ENCODE results near the gene PTGIS. TPM values are rescaled to one million over a fixed set of nuclear protein-coding genes. Genes with fewer than 3 reads are reported as not detected.

PTGIS gene
- total and polyA plus RNA-seq, 2 donors (not counting 3 experiments of a cell fraction or from before 2014, with no cell fraction given) = 6.2 to 11.8 TPM

- dilution Hi-C loops (cut with MboI; ENCODE audit: extremely low pct_ligation_motif_present, low sequenced_read_pairs) = no loop called here
- FAIRE-seq = no peak
Observed at GRCh38 chr20:49561806-49562205, 6.1 kb downstream of the PTGIS start.

More at GRCh38 chr20:49561806-49562205, 6.1 kb downstream of the PTGIS start:
- peak overlapping the region; percentile 36 for H3K9ac ChIP-seq (replicated peaks; ENCODE audit: extremely low read depth, insufficient read depth, low read length)
- H3K36me3 ChIP-seq (ENCODE audit: control insufficient read depth in 2 of 2, extremely low read depth in 1 of 2, insufficient read depth in 2 of 2, low read length in 2 of 2) = no peaks in the 10 kb centered on the region
- TF ChIP-seq FOS (IDR thresholded peaks at IDR 0.05; ENCODE audit: borderline replicate concordance, insufficient read depth, low read length) (no peak), POLR2AphosphoS5 (IDR thresholded peaks at IDR 0.05; ENCODE audit: insufficient read depth, low read depth, low read length) (no peak), GATA2 (IDR thresholded peaks at IDR 0.05; ENCODE audit: insufficient read depth, insufficient read length, low read depth, low read length) (no peak), MAX (IDR thresholded peaks at IDR 0.05; ENCODE audit: insufficient read depth, insufficient read length) (no peak), EZH2 (IDR thresholded peaks at IDR 0.05; ENCODE audit: borderline replicate concordance, low read depth, low read length, severe bottlenecking) (no peak), POLR2A (IDR thresholded peaks at IDR 0.05; ENCODE audit: low read depth, low read length) (no peak), JUN (IDR thresholded peaks at IDR 0.05; ENCODE audit: borderline replicate concordance, insufficient read depth, insufficient read length, low read depth) (no peak), CTCF (IDR thresholded peaks at IDR 0.05; ENCODE audit: extremely low read depth in 1 of 2, insufficient read depth in 1 of 2, low read depth in 1 of 2, low read length in 2 of 2) (no peak), MYC (IDR thresholded peaks at IDR 0.05; ENCODE audit: low read depth, low read length) (no peak)
- H3K4me3 ChIP-seq (replicated peaks in 1 of 3; ENCODE audit: insufficient read depth in 1 of 3, low read depth in 1 of 3, low read length in 3 of 3) = peak overlapping the region in 1 of 3 experiments; percentile 12
- H3K4me1 ChIP-seq (ENCODE audit: control insufficient read depth, extremely low read depth, insufficient read depth, low read length) = peaks cover 44% of the 10 kb centered on the region
- H3K27ac ChIP-seq (ENCODE audit: insufficient read depth, low read depth, low read length) = peak overlapping the region; percentile 79
- no peaks in the 10 kb centered on the region for H4K20me1 ChIP-seq (replicated peaks; ENCODE audit: control insufficient read depth, extremely low read depth, insufficient read depth, low read length)
- H3K4me2 ChIP-seq (ENCODE audit: insufficient read depth, low read length) = peak overlapping the region; percentile 60
- no peak overlapping the region for H2AFZ ChIP-seq (ENCODE audit: low read depth, low read length)
- H3K9me3 ChIP-seq (replicated peaks; ENCODE audit: control insufficient read depth, insufficient read depth, low read length) = no peaks in the 10 kb centered on the region
- ChIA-PET CTCF (interaction anchor here (0.6 to 2.1 kb wide), 9 partner anchors 9 to 328 kb away, joined by 3 to 25 read pairs (median 4); no protein-coding TSS in a partner anchor), POLR2A (interaction anchor here (0.6 kb wide), 1 partner anchor 19 kb away, joined by 4 read pairs; no protein-coding TSS in a partner anchor)
- DNase-seq (ENCODE audit: low read depth, low spot score) = no peak
- BruUV-seq (replicated peaks) = no TSS peak
- no peaks in the 10 kb centered on the region for H3K9me1 ChIP-seq (replicated peaks; ENCODE audit: control insufficient read depth, extremely low read depth, insufficient read depth, low read length)
- intact Hi-C loops (cut with micrococcal nuclease) = loop anchor here (1.0 to 10.0 kb wide), 2 partner anchors 21 to 473 kb away; no protein-coding TSS in a partner anchor
- H3K27me3 ChIP-seq (ENCODE audit: control insufficient read depth in 2 of 2, insufficient read depth in 2 of 2, low read length in 2 of 2) = no peaks in the 10 kb centered on the region
- no peaks in the 10 kb centered on the region for H3K79me2 ChIP-seq (ENCODE audit: control insufficient read depth, insufficient read depth, low read length)
